Astrocyte (in vitro differentiated cells and primary cell): ENCODE results near the gene TTBK2. TPM values are rescaled to one million over a fixed set of nuclear protein-coding genes. Genes with fewer than 3 reads are reported as not detected.

Experiments used
- DNase-seq: peaks from one replicate; pipeline ENCODE4 v3.0.0-alpha.2; 2010; ENCODE audit warnings: low read depth
- FAIRE-seq: peaks from 2 replicates; lab custom pipeline; 2011; peaks lifted over from hg19 to GRCh38; lab: Jason Lieb, UNC
- H2AFZ ChIP-seq: 2 replicates; pipeline ENCODE4 v1.6.0; 2012; ENCODE audit warnings: low read depth, low read length, inconsistent platforms
- H3K27ac ChIP-seq: 2 replicates; pipeline ENCODE4 v1.5.1; 2011; ENCODE audit warnings: low read depth, low read length, inconsistent platforms
- H3K27me3 ChIP-seq: 2 replicates; pipeline ENCODE4 v1.6.0; 2011; ENCODE audit warnings: low read length, inconsistent platforms; ENCODE audit not compliant: insufficient read depth
- H3K36me3 ChIP-seq: 2 replicates; pipeline ENCODE4 v1.5.1; 2011; ENCODE audit warnings: low read length, inconsistent platforms; ENCODE audit not compliant: insufficient read depth
- H3K4me1 ChIP-seq: 2 replicates; pipeline ENCODE4 v1.5.1; 2011; ENCODE audit warnings: low read length, inconsistent platforms; ENCODE audit not compliant: insufficient read depth
- H3K4me2 ChIP-seq: 2 replicates; pipeline ENCODE4 v1.6.0; 2012; ENCODE audit warnings: low read length, inconsistent platforms
- H3K4me3 ChIP-seq: 2 replicates; pipeline ENCODE4 v1.5.1; 2011; ENCODE audit warnings: low read depth, mild to moderate bottlenecking, low read length, inconsistent platforms; ENCODE audit not compliant: insufficient read depth
- H3K79me2 ChIP-seq: 2 replicates; pipeline ENCODE4 v1.6.0; 2012; ENCODE audit warnings: mild to moderate bottlenecking, low read length, inconsistent platforms; ENCODE audit not compliant: insufficient read depth
- H3K9ac ChIP-seq: 2 replicates; pipeline ENCODE4 v1.6.0; 2012; ENCODE audit warnings: mild to moderate bottlenecking, low read length, inconsistent platforms
- H3K9me3 ChIP-seq: 2 replicates; pipeline ENCODE4 v1.5.1; 2012; ENCODE audit warnings: low read depth, mild to moderate bottlenecking, low read length, inconsistent platforms; ENCODE audit not compliant: insufficient read depth
- H4K20me1 ChIP-seq: 2 replicates; pipeline ENCODE4 v1.6.0; 2012; ENCODE audit warnings: low read length, inconsistent platforms; ENCODE audit not compliant: insufficient read depth
- H3K27ac Mint-ChIP-seq: one replicate; pipeline ENCODE4 v1.8.0; 2021; ENCODE audit warnings: mild to moderate bottlenecking, mixed read lengths; ENCODE audit not compliant: unreplicated experiment
- H3K27me3 Mint-ChIP-seq: one replicate; pipeline ENCODE4 v1.8.0; 2021; ENCODE audit warnings: low read depth, mixed read lengths; ENCODE audit not compliant: unreplicated experiment
- H3K36me3 Mint-ChIP-seq: one replicate; pipeline ENCODE4 v1.8.0; 2021; ENCODE audit warnings: low read depth, mixed read lengths; ENCODE audit not compliant: unreplicated experiment
- H3K4me1 Mint-ChIP-seq: one replicate; pipeline ENCODE4 v1.8.0; 2021; ENCODE audit warnings: low read depth, mixed read lengths; ENCODE audit not compliant: unreplicated experiment
- H3K4me3 Mint-ChIP-seq: one replicate; pipeline ENCODE4 v1.8.0; 2021; ENCODE audit warnings: mild to moderate bottlenecking, moderate library complexity, mixed read lengths; ENCODE audit not compliant: unreplicated experiment
- H3K9me3 Mint-ChIP-seq: one replicate; pipeline ENCODE4 v1.8.0; 2021; ENCODE audit warnings: mild to moderate bottlenecking, mixed read lengths; ENCODE audit not compliant: unreplicated experiment
- EZH2 ChIP-seq: IDR thresholded peaks from 2 replicates; pipeline ENCODE4 v1.6.1; 2012; ENCODE audit warnings: mild to moderate bottlenecking, low read length, inconsistent platforms; ENCODE audit not compliant: insufficient read depth
- total RNA-seq: library from RNA; stranded (reverse); gene quantifications from 2 replicates; pipeline ENCODE4 v1.2.1, GENCODE V29; 2021
- TF ChIP-seq, protein P1 (sequence below): IDR thresholded peaks from 2 replicates; pipeline ENCODE4 v1.5.1; 2011; ENCODE audit warnings: low read depth, mild to moderate bottlenecking, inconsistent platforms, low read length, moderate library complexity; ENCODE audit not compliant: insufficient read depth

TTBK2 gene
- total RNA-seq, 1 donor from 2014 or later, result 14.8 TPM

DNA sequence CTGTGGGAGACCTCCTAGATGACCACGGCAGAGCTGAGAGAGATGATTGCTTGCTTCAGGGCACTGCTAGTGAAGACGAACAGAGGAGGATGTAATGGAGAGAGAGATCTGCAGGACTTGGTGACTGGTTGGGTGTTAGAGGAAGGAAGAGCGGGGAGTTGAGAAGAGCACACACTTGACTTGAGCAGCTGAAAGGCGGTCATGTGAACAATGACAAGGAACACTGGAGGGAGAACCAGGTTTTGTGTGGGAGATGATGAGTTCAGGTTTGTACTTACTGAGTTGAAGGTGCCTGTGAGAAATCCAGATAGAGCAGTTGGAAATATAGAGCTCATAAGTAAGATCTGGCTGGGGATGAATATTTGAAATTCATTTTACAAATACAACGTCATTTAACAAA is 224.0 kb downstream of the TTBK2 start:
- Histone ChIP-seq H3K4me1 (no peaks in the 10 kb centered on the region), H2AFZ (no peak overlapping the region), H3K79me2 (no peaks in the 10 kb centered on the region), H3K4me2 (no peak overlapping the region), H4K20me1 (no peaks in the 10 kb centered on the region), H3K27me3 (no peaks in the 10 kb centered on the region), H3K36me3 (no peaks in the 10 kb centered on the region), H3K27ac (no peak overlapping the region), H3K9me3 (no peaks in the 10 kb centered on the region), H3K9ac (no peak overlapping the region), H3K4me3 (no peak overlapping the region)
- no peaks in the 10 kb centered on the region for H3K9me3 Mint-ChIP-seq
- H3K27ac Mint-ChIP-seq, result no peak overlapping the region
- H3K4me1 Mint-ChIP-seq, result no peaks in the 10 kb centered on the region
- DNase-seq (no peak), FAIRE-seq (no peak)
- H3K4me3 Mint-ChIP-seq, result no peak overlapping the region
- peaks cover 25% of the 10 kb centered on the region for H3K36me3 Mint-ChIP-seq
- TF ChIP-seq EZH2, result no peak
- TF ChIP-seq, protein P1, sequence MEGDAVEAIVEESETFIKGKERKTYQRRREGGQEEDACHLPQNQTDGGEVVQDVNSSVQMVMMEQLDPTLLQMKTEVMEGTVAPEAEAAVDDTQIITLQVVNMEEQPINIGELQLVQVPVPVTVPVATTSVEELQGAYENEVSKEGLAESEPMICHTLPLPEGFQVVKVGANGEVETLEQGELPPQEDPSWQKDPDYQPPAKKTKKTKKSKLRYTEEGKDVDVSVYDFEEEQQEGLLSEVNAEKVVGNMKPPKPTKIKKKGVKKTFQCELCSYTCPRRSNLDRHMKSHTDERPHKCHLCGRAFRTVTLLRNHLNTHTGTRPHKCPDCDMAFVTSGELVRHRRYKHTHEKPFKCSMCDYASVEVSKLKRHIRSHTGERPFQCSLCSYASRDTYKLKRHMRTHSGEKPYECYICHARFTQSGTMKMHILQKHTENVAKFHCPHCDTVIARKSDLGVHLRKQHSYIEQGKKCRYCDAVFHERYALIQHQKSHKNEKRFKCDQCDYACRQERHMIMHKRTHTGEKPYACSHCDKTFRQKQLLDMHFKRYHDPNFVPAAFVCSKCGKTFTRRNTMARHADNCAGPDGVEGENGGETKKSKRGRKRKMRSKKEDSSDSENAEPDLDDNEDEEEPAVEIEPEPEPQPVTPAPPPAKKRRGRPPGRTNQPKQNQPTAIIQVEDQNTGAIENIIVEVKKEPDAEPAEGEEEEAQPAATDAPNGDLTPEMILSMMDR, result no peak
- no peaks in the 10 kb centered on the region for H3K27me3 Mint-ChIP-seq

DNA sequence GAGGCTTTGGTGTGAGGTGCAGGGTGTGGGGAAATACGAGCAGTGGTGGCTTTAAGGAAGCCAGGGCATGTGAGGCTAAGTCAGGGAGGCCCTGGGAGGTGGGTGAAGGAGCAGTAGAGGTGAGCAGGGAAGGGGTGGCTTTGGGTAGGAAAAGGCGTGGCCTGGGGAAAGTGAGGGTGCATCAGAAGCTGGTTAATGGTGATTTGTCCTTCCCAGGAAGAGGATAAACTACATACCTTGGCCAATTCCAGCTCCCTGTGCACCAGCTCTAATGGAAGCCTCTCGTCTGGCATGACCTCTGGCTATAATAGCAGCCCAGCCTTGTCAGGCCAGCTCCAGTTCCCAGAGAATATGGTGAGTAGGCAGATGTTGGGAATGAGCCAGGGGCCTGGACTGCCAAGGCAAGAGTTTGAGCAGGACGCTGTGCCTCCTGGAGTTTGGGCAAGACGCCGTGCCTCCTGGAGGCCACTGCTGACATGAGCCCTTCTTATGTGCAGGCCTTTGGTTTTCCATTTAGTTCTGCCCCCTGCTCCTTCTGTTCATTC is 225.0 kb downstream of the TTBK2 start:
- Histone ChIP-seq H3K27me3 (no peaks in the 10 kb centered on the region), H3K36me3 (no peaks in the 10 kb centered on the region), H3K9ac (no peak overlapping the region), H3K79me2 (no peaks in the 10 kb centered on the region), H3K4me1 (no peaks in the 10 kb centered on the region), H3K9me3 (no peaks in the 10 kb centered on the region), H3K4me3 (no peak overlapping the region), H2AFZ (no peak overlapping the region), H3K4me2 (no peak overlapping the region), H3K27ac (no peak overlapping the region), H4K20me1 (no peaks in the 10 kb centered on the region)
- Mint-ChIP-seq H3K9me3 (no peaks in the 10 kb centered on the region), H3K36me3 (peaks cover 25% of the 10 kb centered on the region), H3K27me3 (no peaks in the 10 kb centered on the region), H3K4me1 (no peaks in the 10 kb centered on the region), H3K4me3 (no peak overlapping the region), H3K27ac (no peak overlapping the region)
- DNase-seq (no peak), FAIRE-seq (no peak)
- no peak for TF ChIP-seq EZH2
- TF ChIP-seq, protein P1, result no peak

DNA sequence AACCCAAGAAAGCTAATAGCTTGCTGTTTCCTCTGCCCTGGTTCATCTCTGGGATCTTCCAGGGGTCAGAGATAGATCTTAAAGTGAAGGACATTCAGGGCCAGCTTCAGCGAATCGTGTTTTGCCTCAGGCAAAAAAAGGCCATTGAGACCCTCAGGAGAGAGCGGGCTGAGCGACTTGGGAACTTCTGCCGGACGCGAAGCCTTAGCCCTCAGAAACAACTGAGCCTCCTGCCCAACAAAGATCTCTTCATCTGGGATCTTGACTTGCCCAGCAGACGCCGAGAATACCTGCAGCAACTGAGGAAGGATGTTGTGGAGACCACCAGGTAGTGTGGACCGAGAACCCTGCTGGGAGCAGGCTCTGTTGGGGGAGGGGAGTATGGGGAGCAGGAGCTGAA is 226.2 kb downstream of the TTBK2 start:
- Mint-ChIP-seq H3K36me3 (peaks cover 23% of the 10 kb centered on the region), H3K27ac (no peak overlapping the region), H3K27me3 (no peaks in the 10 kb centered on the region), H3K4me3 (no peak overlapping the region), H3K9me3 (no peaks in the 10 kb centered on the region), H3K4me1 (no peaks in the 10 kb centered on the region)
- Histone ChIP-seq H3K36me3 (no peaks in the 10 kb centered on the region), H3K27me3 (no peaks in the 10 kb centered on the region), H3K27ac (no peak overlapping the region), H2AFZ (no peak overlapping the region), H3K9me3 (no peaks in the 10 kb centered on the region), H3K4me2 (no peak overlapping the region), H4K20me1 (no peaks in the 10 kb centered on the region), H3K9ac (no peak overlapping the region), H3K79me2 (no peaks in the 10 kb centered on the region), H3K4me1 (no peaks in the 10 kb centered on the region), H3K4me3 (no peak overlapping the region)
- TF ChIP-seq EZH2, result no peak
- TF ChIP-seq, protein P1, result no peak
- FAIRE-seq, result no peak
- no peak for DNase-seq
